Neural cell (in vitro differentiated cells): Measurements from ENCODE around the gene HDHD3.

ENCODE experiments used
- EZH2 ChIP-seq: fragments of 200-600, 300-800 bp; shearing (Covaris generic), sonication (generic); IDR thresholded peaks from 2 replicates; pipeline ENCODE4 v1.6.1; 2014; ENCODE audit warnings: antibody characterized with exemption, low read length, borderline replicate concordance, mild to moderate bottlenecking; ENCODE audit not compliant: insufficient read depth, poor library complexity, severe bottlenecking
- REST ChIP-seq: IDR thresholded peaks from 2 replicates; pipeline ENCODE4 v1.6.1; 2012; ENCODE audit warnings: borderline replicate concordance
- TF ChIP-seq, protein P1 (sequence below): fragments of 450-650 bp; IDR thresholded peaks from 2 replicates; pipeline ENCODE4 v1.5.1; 2014; ENCODE audit warnings: antibody characterized with exemption, mild to moderate bottlenecking, moderate library complexity; ENCODE audit not compliant: poor library complexity, severe bottlenecking

DNA sequence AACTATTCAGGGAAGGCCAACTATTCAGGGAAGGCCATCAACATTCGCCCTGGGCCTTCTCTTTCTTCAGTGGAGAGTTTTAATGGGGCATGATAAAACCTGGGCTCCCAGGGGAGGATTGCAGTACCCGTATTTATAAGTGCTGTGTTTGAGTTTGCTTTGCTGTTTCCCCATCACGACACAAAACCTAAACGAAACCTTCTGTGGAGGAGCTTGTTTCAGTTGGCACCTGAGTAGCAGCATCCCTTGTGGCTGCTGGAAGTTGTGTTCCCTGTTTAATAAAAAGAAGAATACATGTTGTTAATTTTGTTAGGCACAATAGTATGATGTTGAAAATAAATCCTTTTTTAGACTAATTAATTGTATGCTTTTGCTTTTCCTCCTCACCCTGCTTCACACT, 45.0 kb downstream of the HDHD3 start:
- TF ChIP-seq EZH2 (no peak), REST (no peak)
- TF ChIP-seq, protein P1, sequence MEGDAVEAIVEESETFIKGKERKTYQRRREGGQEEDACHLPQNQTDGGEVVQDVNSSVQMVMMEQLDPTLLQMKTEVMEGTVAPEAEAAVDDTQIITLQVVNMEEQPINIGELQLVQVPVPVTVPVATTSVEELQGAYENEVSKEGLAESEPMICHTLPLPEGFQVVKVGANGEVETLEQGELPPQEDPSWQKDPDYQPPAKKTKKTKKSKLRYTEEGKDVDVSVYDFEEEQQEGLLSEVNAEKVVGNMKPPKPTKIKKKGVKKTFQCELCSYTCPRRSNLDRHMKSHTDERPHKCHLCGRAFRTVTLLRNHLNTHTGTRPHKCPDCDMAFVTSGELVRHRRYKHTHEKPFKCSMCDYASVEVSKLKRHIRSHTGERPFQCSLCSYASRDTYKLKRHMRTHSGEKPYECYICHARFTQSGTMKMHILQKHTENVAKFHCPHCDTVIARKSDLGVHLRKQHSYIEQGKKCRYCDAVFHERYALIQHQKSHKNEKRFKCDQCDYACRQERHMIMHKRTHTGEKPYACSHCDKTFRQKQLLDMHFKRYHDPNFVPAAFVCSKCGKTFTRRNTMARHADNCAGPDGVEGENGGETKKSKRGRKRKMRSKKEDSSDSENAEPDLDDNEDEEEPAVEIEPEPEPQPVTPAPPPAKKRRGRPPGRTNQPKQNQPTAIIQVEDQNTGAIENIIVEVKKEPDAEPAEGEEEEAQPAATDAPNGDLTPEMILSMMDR = no peak
